ENCODE data around the gene SETD4.

SETD4 gene

DNA sequence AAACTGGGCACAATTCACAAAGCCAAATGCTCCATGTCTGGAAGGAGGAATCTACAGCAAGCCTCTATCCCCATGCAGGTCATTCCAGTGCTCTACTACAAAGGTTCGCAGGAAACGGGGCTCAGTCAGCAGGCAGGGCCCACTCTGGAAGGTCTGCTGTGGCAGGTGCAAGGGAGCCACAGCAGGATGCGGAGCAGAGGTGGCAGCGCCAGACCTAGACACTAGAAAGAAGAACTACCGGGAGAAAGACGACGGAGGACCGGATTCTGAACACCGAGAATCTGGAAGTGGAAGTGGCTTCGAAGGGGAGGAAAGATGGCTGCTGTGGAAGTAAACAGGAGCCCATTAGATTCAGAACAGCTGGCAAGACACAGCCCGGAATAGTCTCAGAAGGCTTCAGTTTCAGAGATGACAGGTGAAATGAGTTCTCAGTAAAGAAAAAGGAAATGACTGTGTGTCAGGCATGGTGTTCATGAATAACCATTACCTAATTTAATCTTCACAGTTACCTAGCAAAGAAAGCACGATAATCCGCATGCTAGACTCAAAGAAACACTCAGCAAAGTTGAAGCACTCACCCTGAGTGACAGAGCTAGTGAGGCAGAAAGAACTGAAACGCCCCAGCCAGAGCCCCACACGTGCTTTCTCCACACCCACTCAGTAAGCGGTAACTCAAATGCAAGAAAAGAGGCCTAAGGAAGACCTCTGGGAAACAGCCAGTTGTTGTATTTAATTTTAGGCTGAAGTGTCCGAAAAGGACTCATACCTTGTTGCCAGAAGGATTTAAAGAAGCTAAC lies 21.4 kb downstream of the SETD4 start:
- H3K36me3 ChIP-seq (replicated peaks; ENCODE audit: low read depth, low read length): peaks cover 15% of the 10 kb centered on the region
- H3K4me3 ChIP-seq (ENCODE audit: low read length): no peak overlapping the region
- H3K9ac ChIP-seq (ENCODE audit: low read length): no peak overlapping the region

DNA sequence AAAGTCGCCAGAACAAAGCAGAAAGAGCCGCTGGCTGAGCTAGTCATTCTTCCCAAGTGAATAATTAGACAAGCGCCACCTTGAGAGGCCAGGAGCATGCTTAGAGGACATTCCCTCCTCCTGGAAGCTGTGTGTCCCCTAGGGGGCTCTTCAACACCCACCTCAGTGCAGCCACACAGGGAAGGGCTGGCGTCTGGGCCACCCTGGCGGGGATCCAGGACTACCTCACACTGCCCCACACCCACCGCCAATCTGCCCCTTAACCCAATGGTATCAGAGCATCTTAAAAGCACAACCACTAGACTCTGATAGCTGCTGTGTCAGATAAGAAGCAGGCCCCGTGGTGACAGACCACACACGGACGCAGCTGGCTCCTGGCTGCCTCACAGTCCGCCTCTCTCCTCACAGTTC lies 24.9 kb downstream of the SETD4 start:
- Histone ChIP-seq H3K27ac (ENCODE audit: low read length) (no peak overlapping the region), H3K9ac (ENCODE audit: low read length) (no peak overlapping the region), H3K79me2 (ENCODE audit: low read length) (no peaks in the 10 kb centered on the region), H3K4me2 (ENCODE audit: low read length) (no peak overlapping the region), H4K20me1 (ENCODE audit: insufficient read depth, low read length) (no peaks in the 10 kb centered on the region), H2AFZ (ENCODE audit: low read depth, low read length) (no peak overlapping the region), H3K4me1 (ENCODE audit: low read length) (no peaks in the 10 kb centered on the region), H3K36me3 (replicated peaks; ENCODE audit: low read depth, low read length) (peaks cover 7% of the 10 kb centered on the region), H3K9me3 (ENCODE audit: insufficient read depth, low read length) (no peaks in the 10 kb centered on the region), H3K27me3 (ENCODE audit: low read depth, low read length) (no peaks in the 10 kb centered on the region), H3K4me3 (ENCODE audit: low read length) (no peak overlapping the region)
- no peak for TF ChIP-seq EZH2phosphoT487 (IDR thresholded peaks at IDR 0.05; ENCODE audit: low read depth)
- TF ChIP-seq, protein P1, sequence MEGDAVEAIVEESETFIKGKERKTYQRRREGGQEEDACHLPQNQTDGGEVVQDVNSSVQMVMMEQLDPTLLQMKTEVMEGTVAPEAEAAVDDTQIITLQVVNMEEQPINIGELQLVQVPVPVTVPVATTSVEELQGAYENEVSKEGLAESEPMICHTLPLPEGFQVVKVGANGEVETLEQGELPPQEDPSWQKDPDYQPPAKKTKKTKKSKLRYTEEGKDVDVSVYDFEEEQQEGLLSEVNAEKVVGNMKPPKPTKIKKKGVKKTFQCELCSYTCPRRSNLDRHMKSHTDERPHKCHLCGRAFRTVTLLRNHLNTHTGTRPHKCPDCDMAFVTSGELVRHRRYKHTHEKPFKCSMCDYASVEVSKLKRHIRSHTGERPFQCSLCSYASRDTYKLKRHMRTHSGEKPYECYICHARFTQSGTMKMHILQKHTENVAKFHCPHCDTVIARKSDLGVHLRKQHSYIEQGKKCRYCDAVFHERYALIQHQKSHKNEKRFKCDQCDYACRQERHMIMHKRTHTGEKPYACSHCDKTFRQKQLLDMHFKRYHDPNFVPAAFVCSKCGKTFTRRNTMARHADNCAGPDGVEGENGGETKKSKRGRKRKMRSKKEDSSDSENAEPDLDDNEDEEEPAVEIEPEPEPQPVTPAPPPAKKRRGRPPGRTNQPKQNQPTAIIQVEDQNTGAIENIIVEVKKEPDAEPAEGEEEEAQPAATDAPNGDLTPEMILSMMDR (IDR thresholded peaks at IDR 0.05; ENCODE audit: low read depth, low read length): no peak

More for the DNA sequence above, 21.4 kb downstream of the SETD4 start:
- no peaks in the 10 kb centered on the region for H4K20me1 ChIP-seq (ENCODE audit: insufficient read depth, low read length)
- TF ChIP-seq EZH2phosphoT487 (IDR thresholded peaks at IDR 0.05; ENCODE audit: low read depth): no peak
- TF ChIP-seq, protein P1 (IDR thresholded peaks at IDR 0.05; ENCODE audit: low read depth, low read length): no peak
- no peaks in the 10 kb centered on the region for H3K4me1 ChIP-seq (ENCODE audit: low read length)
- H3K27ac ChIP-seq (ENCODE audit: low read length): no peak overlapping the region
- H3K79me2 ChIP-seq (ENCODE audit: low read length): no peaks in the 10 kb centered on the region
- no peak overlapping the region for H2AFZ ChIP-seq (ENCODE audit: low read depth, low read length)
- no peak overlapping the region for H3K4me2 ChIP-seq (ENCODE audit: low read length)
- H3K27me3 ChIP-seq (ENCODE audit: low read depth, low read length): no peaks in the 10 kb centered on the region
- no peaks in the 10 kb centered on the region for H3K9me3 ChIP-seq (ENCODE audit: insufficient read depth, low read length)

DNA sequence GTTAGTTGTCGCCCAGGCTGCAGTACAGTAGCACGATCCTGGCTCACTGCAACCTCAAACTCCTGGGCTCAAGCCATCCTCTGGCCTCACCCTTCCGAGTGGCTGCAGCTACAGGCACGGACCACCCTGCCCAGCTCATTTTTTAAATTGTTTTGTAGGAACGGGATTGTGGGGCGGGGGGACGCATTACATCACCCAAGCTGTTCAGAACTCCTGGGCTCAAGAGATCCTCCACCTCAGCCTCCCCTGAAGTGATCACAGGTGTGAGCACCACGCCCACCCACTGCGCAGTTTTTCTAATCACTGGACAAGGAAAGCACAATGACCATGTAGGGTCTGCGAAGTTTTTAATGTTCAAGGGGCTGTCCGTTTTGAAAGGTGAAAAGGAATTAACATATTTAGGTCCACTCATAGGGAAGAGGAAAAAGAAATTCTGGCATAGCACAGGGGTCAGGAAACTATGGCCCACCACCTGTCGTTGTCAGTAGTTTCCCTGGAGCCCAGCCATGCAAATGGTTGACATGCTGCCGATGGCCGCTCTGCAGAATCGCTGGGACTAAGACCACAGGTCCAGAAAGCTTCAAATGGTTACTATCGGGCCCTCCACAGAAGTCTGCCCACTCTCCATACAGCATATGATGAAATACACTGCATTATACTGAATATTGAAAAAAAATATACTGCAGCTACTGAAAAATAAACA lies 26.0 kb downstream of the SETD4 start:
- TF ChIP-seq EZH2phosphoT487 (IDR thresholded peaks at IDR 0.05; ENCODE audit: low read depth): no peak
- TF ChIP-seq, protein P1 (IDR thresholded peaks at IDR 0.05; ENCODE audit: low read depth, low read length): no peak
- no peak overlapping the region for H3K4me2 ChIP-seq (ENCODE audit: low read length)
- H3K9ac ChIP-seq (ENCODE audit: low read length): no peak overlapping the region
- H2AFZ ChIP-seq (ENCODE audit: low read depth, low read length): no peak overlapping the region
- peaks cover 7% of the 10 kb centered on the region for H3K36me3 ChIP-seq (replicated peaks; ENCODE audit: low read depth, low read length)
- no peaks in the 10 kb centered on the region for H3K9me3 ChIP-seq (ENCODE audit: insufficient read depth, low read length)
- H3K79me2 ChIP-seq (ENCODE audit: low read length): no peaks in the 10 kb centered on the region
- no peaks in the 10 kb centered on the region for H3K4me1 ChIP-seq (ENCODE audit: low read length)
- H3K27ac ChIP-seq (ENCODE audit: low read length): no peak overlapping the region
- H3K27me3 ChIP-seq (ENCODE audit: low read depth, low read length): no peaks in the 10 kb centered on the region
- no peaks in the 10 kb centered on the region for H4K20me1 ChIP-seq (ENCODE audit: insufficient read depth, low read length)
- no peak overlapping the region for H3K4me3 ChIP-seq (ENCODE audit: low read length)

DNA sequence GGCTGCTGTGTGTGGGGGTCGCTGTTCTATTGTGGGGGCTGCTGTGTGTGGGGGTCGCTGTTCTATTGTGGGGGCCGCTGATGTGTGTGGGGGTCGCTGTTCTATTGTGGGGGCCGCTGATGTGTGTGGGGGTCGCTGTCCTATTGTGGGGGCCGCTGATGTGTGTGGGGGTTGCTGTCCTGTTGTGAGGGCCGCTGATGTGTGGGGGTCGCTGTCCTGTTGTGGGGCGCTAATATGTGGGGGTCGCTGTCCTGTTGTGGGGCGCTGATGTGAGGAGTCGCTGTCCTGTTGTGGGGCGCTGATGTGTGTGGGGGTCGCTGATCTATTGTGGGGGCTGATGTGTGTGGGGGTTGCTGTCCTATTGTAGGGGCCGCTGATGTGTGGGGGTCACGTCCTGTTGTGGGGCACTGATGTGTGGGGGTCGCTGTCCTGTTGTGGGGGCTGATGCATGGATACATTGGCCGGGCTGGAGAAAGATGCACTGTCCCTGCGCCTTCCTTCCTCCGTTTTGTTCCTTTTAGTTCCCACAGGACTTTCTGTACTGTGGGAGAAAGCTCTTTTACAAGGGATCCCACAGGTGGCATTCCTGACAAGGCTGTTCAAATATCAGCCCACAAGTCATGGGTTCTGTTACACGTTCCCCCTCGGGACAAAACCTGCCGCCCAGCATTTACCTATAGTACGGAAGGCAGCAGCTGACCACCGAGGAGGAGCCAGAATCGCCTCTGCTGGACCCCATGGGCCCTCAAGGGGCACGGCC lies 27.5 kb downstream of the SETD4 start:
- Histone ChIP-seq H3K9ac (ENCODE audit: low read length) (no peak overlapping the region), H3K36me3 (replicated peaks; ENCODE audit: low read depth, low read length) (peaks cover 7% of the 10 kb centered on the region), H4K20me1 (ENCODE audit: insufficient read depth, low read length) (no peaks in the 10 kb centered on the region), H2AFZ (ENCODE audit: low read depth, low read length) (no peak overlapping the region), H3K4me3 (ENCODE audit: low read length) (no peak overlapping the region), H3K27me3 (ENCODE audit: low read depth, low read length) (no peaks in the 10 kb centered on the region), H3K79me2 (ENCODE audit: low read length) (no peaks in the 10 kb centered on the region), H3K27ac (ENCODE audit: low read length) (no peak overlapping the region), H3K4me1 (ENCODE audit: low read length) (0 out of 2 replicates have a peak, but pooled peaks cover 4% of the 10 kb centered on the region), H3K9me3 (ENCODE audit: insufficient read depth, low read length) (no peaks in the 10 kb centered on the region), H3K4me2 (ENCODE audit: low read length) (no peak overlapping the region)
- TF ChIP-seq, protein P1 (IDR thresholded peaks at IDR 0.05; ENCODE audit: low read depth, low read length): no peak
- TF ChIP-seq EZH2phosphoT487 (IDR thresholded peaks at IDR 0.05; ENCODE audit: low read depth): no peak
